Kidney (tissue), 14 donors: Measurements from ENCODE around the gene TANC1. TPM values are rescaled to one million over a fixed set of nuclear protein-coding genes. Genes with fewer than 3 reads are reported as not detected.

Source experiments
- DNase-seq, 5 donors: peaks; one replicate each; pipeline ENCODE4 v3.0.0-alpha.2; 2013 to 2020
- FAIRE-seq: peaks from 2 replicates; lab custom pipeline; 2012; peaks lifted over from hg19 to GRCh38; lab: Jason Lieb, UNC
- H3K27ac ChIP-seq, 2 donors: one replicate each; pipeline ENCODE4 v1.7.0; 2013; ENCODE audit warnings: low read depth in 2 of 2, low read length in 2 of 2, inconsistent platforms in 1 of 2
- H3K27me3 ChIP-seq: one replicate; pipeline ENCODE4 v1.7.1; 2013; ENCODE audit warnings: low read length, inconsistent platforms; ENCODE audit not compliant: control insufficient read depth, insufficient read depth
- H3K36me3 ChIP-seq, 3 donors: one replicate each; pipeline versions ENCODE4 v1.7.0 to v1.7.1; 2013; ENCODE audit warnings: low read length in 3 of 3, control low read depth in 1 of 3, inconsistent platforms in 1 of 3; ENCODE audit not compliant: insufficient read depth in 3 of 3, control insufficient read depth in 2 of 3
- H3K4me1 ChIP-seq, 3 donors: one replicate each; pipeline versions ENCODE4 v1.7.0 to v1.7.1; 2013; ENCODE audit warnings: low read length in 3 of 3, inconsistent platforms in 1 of 3, low read depth in 1 of 3; ENCODE audit not compliant: control insufficient read depth in 2 of 3, insufficient read depth in 2 of 3
- H3K4me3 ChIP-seq, 3 donors: one replicate each; pipeline versions ENCODE4 v1.7.0 to v1.8.1; 2013; ENCODE audit warnings: low read length in 3 of 3, control low read depth in 1 of 3, inconsistent platforms in 1 of 3
- H3K9ac ChIP-seq, 3 donors: one replicate each; pipeline versions ENCODE4 v1.7.0 to v1.7.1; 2013; ENCODE audit warnings: low read length in 3 of 3, control low read depth in 1 of 3, inconsistent platforms in 1 of 3
- H3K9me3 ChIP-seq, 3 donors: one replicate each; pipeline versions ENCODE4 v1.7.0 to v1.7.1; 2013; ENCODE audit warnings: low read length in 3 of 3, control low read depth in 1 of 3, inconsistent platforms in 1 of 3; ENCODE audit not compliant: control insufficient read depth in 2 of 3, insufficient read depth in 1 of 3
- CTCF ChIP-seq: IDR thresholded peaks from 3 replicates; pipeline ENCODE4 v1.5.1; 2012; ENCODE audit warnings: mild to moderate bottlenecking, moderate library complexity, borderline replicate concordance; ENCODE audit not compliant: insufficient read depth; ENCODE audit errors: extremely low read depth
- intact Hi-C: fragments of 100-400 bp; cut with DNase I; formaldehyde crosslinking; loops from one replicate; pipeline ENCODE4 v1.11.1; 2022
- polyA plus RNA-seq: library from polyadenylated mRNA; stranded (reverse); fragments of 350-450 nt; fragmentation: Illumina TruSeq; extraction: RNeasy Lipid Tissue Mini Kit (QIAGEN cat#74804); gene quantifications from one replicate; pipeline ENCODE4 v1.2.3, GENCODE V29; 2014; ENCODE audit warnings: low read depth, low replicate concordance; ENCODE audit not compliant: insufficient read depth
- total RNA-seq: library from RNA; stranded (reverse); fragmentation: NEBNext Ultra II Directional; extraction: Animal tissue kit (Norgen Biotek cat#: 25700); gene quantifications from one replicate; pipeline ENCODE4 v1.2.1, GENCODE V29; 2021
- donor health status: control.
- donor health status: control.
- donor health status: control.
- donor health status: control.
- donor health status: control.
- donor health status: DM: yes; HTN: yes; CAD: no.
- donor health status: Normal renal cell carcinoma (clear cell type).

TANC1 gene
- total and polyA plus RNA-seq, 2 donors from 2014 or later, result 9.2 to 39.0 TPM

- Histone ChIP-seq H3K9ac (no peak overlapping the region), H3K9me3 (no peaks in the 10 kb centered on the region), H3K4me1 (peaks cover 0 to 17% (median 5%) of the 10 kb centered on the region in 3 donors), H3K4me3 (no peak overlapping the region), H3K27ac (no peak overlapping the region), H3K36me3 (peaks cover 0 to 2% (median 0%) of the 10 kb centered on the region in 3 donors), H3K27me3 (no peaks in the 10 kb centered on the region)
- FAIRE-seq, result no peak
- TF ChIP-seq CTCF, result no peak
- DNase-seq, result peak in 3 of 5 donors; percentile 24 to 46 (median 29)
- intact Hi-C loops, result no loop called here
Observed at GRCh38 chr2:159002462-159003111, 34.1 kb downstream of the TANC1 start.

- Histone ChIP-seq H3K27me3 (no peaks in the 10 kb centered on the region), H3K4me3 (no peak overlapping the region), H3K9me3 (no peaks in the 10 kb centered on the region), H3K4me1 (peaks cover 0 to 14% (median 5%) of the 10 kb centered on the region in 3 donors), H3K27ac (no peak overlapping the region), H3K9ac (no peak overlapping the region), H3K36me3 (peaks cover 0 to 2% (median 0%) of the 10 kb centered on the region in 3 donors)
- DNase-seq (no peak), FAIRE-seq (no peak)
- TF ChIP-seq CTCF, result no peak
- intact Hi-C loops, result no loop called here
Observed at GRCh38 chr2:159003555-159003954, 35.1 kb downstream of the TANC1 start.

DNA sequence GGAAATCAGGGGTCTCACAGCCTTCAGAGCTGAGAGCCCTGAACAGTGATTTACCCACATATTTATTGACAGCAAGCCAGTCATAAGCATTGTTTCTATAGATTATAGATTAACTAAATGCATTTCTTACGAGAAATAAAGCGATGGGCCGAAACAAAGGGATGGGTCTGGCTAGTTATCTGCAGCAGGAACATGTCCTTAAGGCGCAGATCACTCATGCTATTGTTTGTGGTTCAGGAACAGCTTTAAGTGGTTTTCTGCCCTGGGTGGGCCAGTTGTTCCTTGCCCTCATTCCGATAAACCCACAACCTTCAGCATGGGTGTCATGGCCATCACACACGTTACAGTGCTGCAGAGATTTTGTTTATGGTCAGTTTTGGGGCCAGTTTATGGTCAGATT, 36.4 kb downstream of the TANC1 start:
- no peak for TF ChIP-seq CTCF

GRCh38 chr2:159009940-159010339, 41.5 kb downstream of the TANC1 start:
- no peak overlapping the region for H3K4me3 ChIP-seq
- peaks cover 0 to 2% (median 0%) of the 10 kb centered on the region in 3 donors for H3K4me1 ChIP-seq
- H3K27ac ChIP-seq, result no peak overlapping the region
- peaks cover 0 to 2% (median 0%) of the 10 kb centered on the region in 3 donors for H3K9me3 ChIP-seq
- DNase-seq (no peak), FAIRE-seq (no peak)
- H3K36me3 ChIP-seq, result no peaks in the 10 kb centered on the region
- no peak for TF ChIP-seq CTCF
- H3K27me3 ChIP-seq, result no peaks in the 10 kb centered on the region
- no peak overlapping the region for H3K9ac ChIP-seq
- intact Hi-C loops, result no loop called here

More for the DNA sequence above, 36.4 kb downstream of the TANC1 start:
- Histone ChIP-seq H3K36me3 (peaks cover 0 to 2% (median 0%) of the 10 kb centered on the region in 3 donors), H3K4me1 (peaks cover 0 to 6% (median 0%) of the 10 kb centered on the region in 3 donors), H3K9ac (no peak overlapping the region), H3K27me3 (no peaks in the 10 kb centered on the region), H3K9me3 (no peaks in the 10 kb centered on the region), H3K27ac (no peak overlapping the region), H3K4me3 (no peak overlapping the region)
- DNase-seq (no peak), FAIRE-seq (no peak)
- intact Hi-C loops, result no loop called here
